Measurements from ENCODE around the gene APMAP. TPM values are rescaled to one million over a fixed set of nuclear protein-coding genes. Genes with fewer than 3 reads are reported as not detected.

APMAP gene, protein sequence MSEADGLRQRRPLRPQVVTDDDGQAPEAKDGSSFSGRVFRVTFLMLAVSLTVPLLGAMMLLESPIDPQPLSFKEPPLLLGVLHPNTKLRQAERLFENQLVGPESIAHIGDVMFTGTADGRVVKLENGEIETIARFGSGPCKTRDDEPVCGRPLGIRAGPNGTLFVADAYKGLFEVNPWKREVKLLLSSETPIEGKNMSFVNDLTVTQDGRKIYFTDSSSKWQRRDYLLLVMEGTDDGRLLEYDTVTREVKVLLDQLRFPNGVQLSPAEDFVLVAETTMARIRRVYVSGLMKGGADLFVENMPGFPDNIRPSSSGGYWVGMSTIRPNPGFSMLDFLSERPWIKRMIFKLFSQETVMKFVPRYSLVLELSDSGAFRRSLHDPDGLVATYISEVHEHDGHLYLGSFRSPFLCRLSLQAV
- 10 to 100 TPM; 47.9 to 48.8 TPM for total RNA-seq

DNA sequence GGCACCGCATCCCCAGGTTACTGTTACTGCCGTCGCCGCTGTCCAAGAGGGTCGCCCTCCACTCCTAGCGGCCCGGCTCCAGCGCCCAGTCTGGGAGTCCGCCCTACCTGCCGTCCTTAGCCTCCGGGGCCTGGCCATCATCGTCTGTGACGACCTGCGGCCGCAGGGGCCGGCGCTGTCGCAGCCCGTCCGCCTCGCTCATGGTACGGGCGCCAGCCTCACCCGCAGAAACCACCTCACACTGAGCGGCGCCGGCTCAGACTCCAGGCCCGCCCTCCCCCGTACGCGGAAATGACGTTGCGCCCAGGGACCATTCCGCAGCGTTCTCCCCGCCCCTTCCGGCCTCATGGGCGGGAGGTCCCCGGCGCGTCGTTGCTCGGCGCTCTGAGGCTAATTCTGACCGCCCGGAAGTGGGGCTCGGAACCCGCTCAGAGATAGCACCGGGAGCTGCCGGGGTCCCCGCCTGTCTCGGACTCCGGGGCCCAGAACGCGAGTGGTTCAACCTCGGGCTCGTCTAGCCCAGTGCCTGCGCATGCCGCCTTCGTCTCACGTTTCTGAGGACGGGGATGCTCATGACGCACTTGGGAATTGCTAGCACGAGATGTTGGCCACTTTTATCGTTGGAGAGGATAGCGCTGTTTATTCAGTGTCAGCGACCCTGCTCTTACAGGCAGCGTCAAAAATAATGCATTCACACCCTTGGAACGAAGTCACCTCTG lies at the start of gene APMAP:
TSS of gene APMAP (minus strand) at position 265 of the 719 bp plus-strand sequence. CDS start at position 202, 63 bp downstream.
- H3K9me3 Mint-ChIP-seq: no peaks in the 10 kb centered on the region

DNA sequence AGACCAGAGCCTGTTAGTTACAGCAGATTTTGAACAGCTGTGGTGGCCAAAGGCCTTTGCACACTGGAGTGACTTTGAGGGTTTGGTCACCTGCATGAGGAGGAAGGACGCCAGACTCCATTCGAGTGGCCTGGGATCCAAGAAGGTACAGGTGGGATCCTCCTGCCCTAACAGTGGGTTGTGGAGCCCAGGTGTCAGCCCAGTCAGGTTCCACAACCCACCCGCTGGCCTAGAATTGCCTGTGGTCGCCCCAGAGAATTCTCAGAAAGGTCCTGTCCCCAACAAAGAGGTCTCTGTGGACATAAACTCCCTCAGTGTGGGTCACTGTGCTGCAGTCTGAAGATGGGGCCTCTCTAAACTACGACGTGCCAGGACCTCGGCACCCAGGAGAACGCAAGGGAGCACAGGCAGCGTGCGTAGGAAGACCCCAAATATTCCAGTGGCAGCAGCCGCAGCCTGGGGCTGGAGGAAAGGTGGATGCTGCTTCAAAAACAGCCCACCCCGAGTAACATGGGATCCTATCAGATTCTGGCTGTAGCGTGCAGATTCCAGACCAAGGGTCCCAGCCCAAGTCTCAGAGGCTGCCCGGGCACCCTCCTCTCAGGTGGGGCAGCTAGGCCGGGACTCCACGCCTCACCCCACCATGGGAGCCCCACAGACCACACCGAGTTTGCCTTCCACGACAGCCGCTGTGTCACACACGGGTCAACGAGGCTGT lies 49.4 kb upstream of the APMAP start:
- Mint-ChIP-seq H3K36me3 (peaks cover 3% of the 10 kb centered on the region), H3K4me1 (peaks cover 37% of the 10 kb centered on the region), H3K27ac (peak overlapping the region; percentile 91), H3K27me3 (no peaks in the 10 kb centered on the region), H3K4me3 (no peak overlapping the region), H3K9me3 (no peaks in the 10 kb centered on the region)
- DNase-seq: no peak

More for the DNA sequence above, at the start of gene APMAP:
- Mint-ChIP-seq H3K27ac (peak within 1 kb of the TSS; percentile 93), H3K4me1 (peaks cover 51% of the 10 kb centered on the region), H3K27me3 (no peaks in the 10 kb centered on the region), H3K36me3 (peaks cover 21% of the 10 kb centered on the region), H3K4me3 (peak within 1 kb of the TSS; percentile 94)
- DNase-seq: peak; percentile 97

DNA sequence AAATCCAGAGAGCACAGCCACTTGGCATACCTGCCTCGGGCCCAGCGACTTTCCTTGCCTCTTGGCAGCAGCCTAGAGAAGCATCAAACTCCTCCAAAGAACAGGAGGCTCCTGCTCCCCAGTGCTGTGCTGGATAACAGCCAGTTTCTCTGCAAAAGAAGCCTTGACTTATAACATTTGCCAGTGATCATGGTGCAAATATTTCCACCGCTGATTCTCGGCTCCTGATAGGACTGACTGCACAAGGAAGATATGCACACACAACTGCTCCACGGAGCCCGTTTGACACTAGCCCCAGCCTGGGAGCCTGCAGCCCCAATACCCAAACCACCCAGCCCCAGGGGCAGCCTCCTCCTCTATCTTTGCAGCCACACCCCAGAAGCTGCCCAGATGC lies 47.9 kb upstream of the APMAP start:
- Mint-ChIP-seq H3K4me3 (no peak overlapping the region), H3K27me3 (no peaks in the 10 kb centered on the region), H3K36me3 (peaks cover 3% of the 10 kb centered on the region), H3K4me1 (peaks cover 52% of the 10 kb centered on the region), H3K27ac (no peak overlapping the region), H3K9me3 (no peaks in the 10 kb centered on the region)
- no peak for DNase-seq

DNA sequence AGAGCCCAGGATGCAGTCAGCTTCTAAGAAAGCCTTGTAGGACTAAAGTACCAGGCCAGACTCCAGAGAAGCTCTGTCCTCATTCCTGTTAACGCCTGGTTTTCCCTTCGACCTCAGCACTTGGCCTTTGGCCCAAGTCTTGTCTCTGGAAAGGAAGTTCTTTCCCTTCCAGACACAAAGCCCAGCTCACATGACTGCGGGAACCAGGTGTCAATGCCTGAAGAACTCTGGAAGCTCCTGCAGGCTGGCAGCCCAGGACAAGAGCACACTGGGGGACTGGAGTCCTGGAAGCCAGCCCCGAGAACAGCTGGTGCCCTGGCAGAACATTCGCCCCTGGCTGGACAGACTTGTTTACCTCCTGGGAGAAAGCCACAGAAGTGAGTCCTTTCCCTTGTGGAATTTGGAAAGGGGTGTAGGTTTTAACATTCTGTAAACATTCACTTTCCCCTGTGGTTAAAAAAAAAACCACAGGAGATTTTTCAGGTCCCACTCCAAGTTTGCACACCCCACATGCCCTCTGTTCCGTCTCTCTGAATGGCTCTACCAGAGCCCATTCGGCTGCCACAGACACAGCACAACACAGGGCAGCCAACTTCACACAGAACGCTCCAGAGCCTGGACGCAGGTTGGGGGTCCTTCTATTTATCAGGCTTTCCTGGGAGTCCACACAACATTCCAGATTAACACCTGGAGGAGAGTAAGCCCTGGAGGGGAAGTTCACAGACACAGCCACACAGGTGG lies 47.3 kb upstream of the APMAP start:
- Mint-ChIP-seq H3K36me3 (peaks cover 3% of the 10 kb centered on the region), H3K9me3 (no peaks in the 10 kb centered on the region), H3K4me1 (peaks cover 53% of the 10 kb centered on the region), H3K27me3 (no peaks in the 10 kb centered on the region), H3K4me3 (no peak overlapping the region), H3K27ac (peak overlapping the region; percentile 23)
- no peak for DNase-seq

DNA sequence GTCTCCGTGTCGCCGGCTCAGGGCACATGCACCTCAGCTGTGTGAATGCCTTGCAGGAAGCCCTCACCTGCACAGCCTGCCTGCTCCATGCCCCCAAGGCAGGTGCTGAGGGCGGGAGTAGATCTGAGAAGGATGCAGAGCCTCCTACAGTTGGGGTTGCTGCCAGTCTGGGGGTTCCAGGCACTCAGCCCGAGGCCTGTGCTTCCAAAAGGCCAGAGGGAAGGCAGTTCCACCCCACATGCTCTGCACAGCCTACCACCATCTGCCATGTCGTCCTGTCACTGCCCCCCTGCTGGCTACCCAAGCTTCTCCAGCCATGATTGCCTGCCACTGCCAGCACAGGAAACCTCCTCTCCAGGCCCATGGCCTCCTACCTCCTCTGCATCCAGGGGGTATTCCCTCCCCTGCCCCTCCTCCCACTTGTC lies 46.1 kb upstream of the APMAP start:
- no peak for DNase-seq
- Mint-ChIP-seq H3K4me3 (no peak overlapping the region), H3K4me1 (peaks cover 54% of the 10 kb centered on the region), H3K36me3 (peaks cover 3% of the 10 kb centered on the region), H3K27me3 (no peaks in the 10 kb centered on the region), H3K27ac (peak overlapping the region; percentile 1), H3K9me3 (no peaks in the 10 kb centered on the region)

DNA sequence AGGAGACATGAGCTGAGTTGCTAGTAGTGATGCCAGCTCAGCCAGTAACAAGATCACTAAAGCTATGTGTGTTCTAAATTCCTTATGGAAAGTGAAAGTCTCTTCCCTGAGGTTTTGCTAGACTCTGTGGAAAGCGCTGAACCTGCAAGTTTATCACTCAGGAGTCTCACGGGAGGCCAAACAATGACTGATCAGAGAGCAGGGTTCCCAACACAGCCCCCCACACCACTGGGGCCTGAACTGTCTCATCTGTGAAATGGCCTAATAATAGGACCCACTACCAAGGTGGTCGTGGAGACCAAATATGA lies 45.5 kb upstream of the APMAP start:
- DNase-seq: no peak
- H3K4me3 Mint-ChIP-seq: peak overlapping the region; percentile 25
- no peaks in the 10 kb centered on the region for H3K27me3 Mint-ChIP-seq
- H3K4me1 Mint-ChIP-seq: peaks cover 55% of the 10 kb centered on the region
- peaks cover 1% of the 10 kb centered on the region for H3K36me3 Mint-ChIP-seq
- H3K9me3 Mint-ChIP-seq: no peaks in the 10 kb centered on the region
- H3K27ac Mint-ChIP-seq: peak overlapping the region; percentile 77

DNA sequence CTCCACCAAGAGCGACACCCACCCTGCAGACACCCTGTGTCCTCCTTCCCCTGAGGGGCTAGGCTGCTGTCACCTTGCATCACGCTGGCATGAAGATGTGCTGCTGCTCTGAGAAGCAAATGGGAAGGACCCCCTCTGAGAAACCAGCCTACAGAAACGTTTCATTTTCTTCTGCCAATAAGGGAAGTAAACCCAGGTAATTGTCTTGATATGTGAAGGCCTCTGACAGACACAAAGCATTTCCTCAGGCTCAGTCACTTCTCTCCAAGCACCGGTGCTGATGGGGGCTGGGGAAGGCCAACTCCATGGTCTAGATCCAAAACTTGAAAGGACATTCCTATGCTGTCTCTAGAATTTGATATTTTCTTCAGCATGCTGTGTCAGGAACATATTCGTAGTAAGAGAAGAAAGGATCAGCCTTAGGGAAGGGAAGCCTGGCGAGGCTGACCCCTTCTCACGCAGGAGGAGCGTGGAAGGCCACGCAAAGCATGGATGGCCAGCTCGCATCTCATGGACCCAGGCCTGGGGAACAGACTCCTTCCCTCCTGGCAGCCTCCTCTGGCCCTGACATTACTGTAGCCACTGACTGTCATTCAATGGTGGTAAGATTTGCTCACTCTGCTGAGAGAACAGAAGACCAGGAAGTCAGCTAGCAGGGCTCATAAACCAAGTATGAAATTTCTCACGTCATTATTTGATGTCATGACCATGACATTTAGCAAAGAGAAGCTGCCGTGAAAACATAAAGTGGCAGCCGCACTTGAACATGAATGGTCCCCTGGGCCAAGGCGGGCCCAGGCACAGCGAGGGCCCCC lies 44.9 kb upstream of the APMAP start:
- peaks cover 50% of the 10 kb centered on the region for H3K4me1 Mint-ChIP-seq
- no peaks in the 10 kb centered on the region for H3K9me3 Mint-ChIP-seq
- H3K27me3 Mint-ChIP-seq: no peaks in the 10 kb centered on the region
- H3K4me3 Mint-ChIP-seq: peak overlapping the region; percentile 25
- DNase-seq: no peak
- peak overlapping the region; percentile 77 for H3K27ac Mint-ChIP-seq
- no peaks in the 10 kb centered on the region for H3K36me3 Mint-ChIP-seq

DNA sequence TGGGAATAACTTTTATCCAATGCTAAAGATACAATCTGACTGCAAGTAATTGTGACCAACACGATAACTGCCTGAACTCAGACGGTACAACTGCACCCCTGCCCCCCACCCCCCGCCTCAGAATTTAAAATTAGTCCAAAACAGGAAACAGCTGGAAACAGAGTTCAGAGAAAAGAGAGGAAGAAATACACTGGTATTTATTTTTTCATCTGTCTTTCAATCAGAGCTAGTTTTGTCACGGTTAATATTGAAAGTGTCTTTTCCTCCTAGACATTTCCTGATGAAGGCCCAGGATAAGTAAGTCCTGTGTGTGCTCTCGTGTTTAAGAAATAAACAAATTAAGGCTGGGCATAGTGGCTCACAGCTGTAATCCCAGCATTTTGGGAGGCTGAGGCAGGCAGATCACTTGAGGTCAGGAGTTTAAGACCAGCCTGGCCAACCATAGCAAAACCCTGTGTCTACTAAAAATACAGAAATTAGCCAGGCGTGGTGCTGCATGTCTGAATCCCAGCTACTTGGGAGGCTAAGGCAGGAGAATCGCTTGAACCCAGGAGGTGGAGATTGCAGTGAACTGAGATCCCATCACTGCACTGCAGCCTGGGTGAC lies 43.9 kb upstream of the APMAP start:
- Mint-ChIP-seq H3K9me3 (no peaks in the 10 kb centered on the region), H3K27ac (peak overlapping the region; percentile 74), H3K4me3 (peak overlapping the region; percentile 66), H3K27me3 (no peaks in the 10 kb centered on the region), H3K36me3 (no peaks in the 10 kb centered on the region), H3K4me1 (peaks cover 44% of the 10 kb centered on the region)
- no peak for DNase-seq

DNA sequence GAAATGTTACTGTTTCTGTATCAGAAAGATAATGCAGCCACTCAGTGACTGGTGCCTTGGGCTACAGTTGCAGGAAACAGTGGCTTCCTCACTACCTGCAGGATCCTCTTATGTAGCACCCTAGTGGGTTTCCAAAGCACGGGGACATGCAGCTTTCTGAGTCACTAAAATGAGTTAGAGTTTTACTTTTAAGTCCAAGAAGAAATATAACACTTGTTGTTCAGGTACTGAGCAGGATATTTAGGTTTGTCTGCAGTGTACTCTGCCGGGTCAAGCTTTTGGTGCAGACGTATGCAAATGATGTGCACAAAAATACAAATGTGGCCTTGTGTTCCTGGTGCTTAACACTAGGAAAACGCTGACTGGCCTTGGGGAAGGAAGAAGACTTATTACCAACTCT lies 43.4 kb upstream of the APMAP start:
- H3K4me1 Mint-ChIP-seq: peaks cover 41% of the 10 kb centered on the region
- no peak for DNase-seq
- H3K27me3 Mint-ChIP-seq: no peaks in the 10 kb centered on the region
- no peaks in the 10 kb centered on the region for H3K36me3 Mint-ChIP-seq
- peak overlapping the region; percentile 74 for H3K27ac Mint-ChIP-seq
- peak overlapping the region; percentile 66 for H3K4me3 Mint-ChIP-seq
- H3K9me3 Mint-ChIP-seq: no peaks in the 10 kb centered on the region

DNA sequence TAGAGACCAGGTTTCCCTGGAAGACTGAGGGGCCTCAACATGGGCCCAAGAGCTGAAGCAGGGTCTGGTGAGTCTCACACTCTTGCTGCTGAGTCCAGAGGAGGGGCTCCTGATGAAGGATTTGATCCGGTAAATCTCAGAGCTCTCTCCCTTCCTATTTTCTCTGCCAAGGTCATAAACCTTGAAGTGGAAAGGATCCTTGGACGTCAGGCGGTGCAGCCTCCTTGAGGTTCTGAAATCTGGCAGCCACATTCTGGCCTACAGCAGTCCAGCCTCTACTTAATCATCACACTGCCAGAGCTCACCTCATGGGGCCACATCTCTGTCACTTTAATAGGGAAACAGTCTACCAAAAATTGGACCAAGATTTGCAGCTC lies 41.4 kb upstream of the APMAP start:
- no peaks in the 10 kb centered on the region for H3K9me3 Mint-ChIP-seq
- H3K27me3 Mint-ChIP-seq: no peaks in the 10 kb centered on the region
- H3K4me1 Mint-ChIP-seq: peaks cover 42% of the 10 kb centered on the region
- H3K27ac Mint-ChIP-seq: no peak overlapping the region
- peaks cover 4% of the 10 kb centered on the region for H3K36me3 Mint-ChIP-seq
- no peak for DNase-seq
- no peak overlapping the region for H3K4me3 Mint-ChIP-seq

DNA sequence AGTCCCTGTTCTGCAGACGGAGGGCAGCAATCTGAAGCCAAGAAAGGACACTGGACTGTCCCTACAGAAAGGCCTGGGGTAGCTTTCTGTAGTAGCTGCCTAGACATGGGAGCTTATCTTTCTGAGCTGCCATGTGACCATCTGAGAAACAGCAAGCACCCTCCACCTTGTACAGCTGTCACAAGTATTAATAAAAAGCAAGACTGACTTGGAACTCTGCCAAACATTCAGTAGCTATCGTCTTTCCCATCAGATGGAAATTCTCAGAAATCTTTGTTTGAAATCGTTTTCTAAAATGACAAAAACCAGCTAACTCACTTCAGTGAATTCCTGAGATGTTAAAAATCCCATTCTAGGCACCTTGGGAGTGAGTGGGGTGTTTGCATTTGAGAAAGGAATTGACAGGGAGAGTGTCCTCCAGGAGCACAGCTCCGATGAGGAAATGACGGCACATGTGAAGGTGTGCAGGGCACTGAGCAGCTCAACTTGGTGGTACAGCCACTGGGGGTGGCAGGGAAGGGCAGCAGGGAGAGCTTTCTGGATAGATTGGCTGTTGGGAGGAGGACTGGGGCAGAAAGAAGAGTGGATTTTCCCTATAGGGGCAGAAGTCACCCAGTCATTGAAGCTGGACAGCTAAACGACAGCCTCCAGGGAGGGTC lies 40.8 kb upstream of the APMAP start:
- Mint-ChIP-seq H3K4me1 (peaks cover 39% of the 10 kb centered on the region), H3K27me3 (no peaks in the 10 kb centered on the region), H3K36me3 (peaks cover 4% of the 10 kb centered on the region), H3K9me3 (no peaks in the 10 kb centered on the region), H3K4me3 (no peak overlapping the region), H3K27ac (no peak overlapping the region)
- no peak for DNase-seq

DNA sequence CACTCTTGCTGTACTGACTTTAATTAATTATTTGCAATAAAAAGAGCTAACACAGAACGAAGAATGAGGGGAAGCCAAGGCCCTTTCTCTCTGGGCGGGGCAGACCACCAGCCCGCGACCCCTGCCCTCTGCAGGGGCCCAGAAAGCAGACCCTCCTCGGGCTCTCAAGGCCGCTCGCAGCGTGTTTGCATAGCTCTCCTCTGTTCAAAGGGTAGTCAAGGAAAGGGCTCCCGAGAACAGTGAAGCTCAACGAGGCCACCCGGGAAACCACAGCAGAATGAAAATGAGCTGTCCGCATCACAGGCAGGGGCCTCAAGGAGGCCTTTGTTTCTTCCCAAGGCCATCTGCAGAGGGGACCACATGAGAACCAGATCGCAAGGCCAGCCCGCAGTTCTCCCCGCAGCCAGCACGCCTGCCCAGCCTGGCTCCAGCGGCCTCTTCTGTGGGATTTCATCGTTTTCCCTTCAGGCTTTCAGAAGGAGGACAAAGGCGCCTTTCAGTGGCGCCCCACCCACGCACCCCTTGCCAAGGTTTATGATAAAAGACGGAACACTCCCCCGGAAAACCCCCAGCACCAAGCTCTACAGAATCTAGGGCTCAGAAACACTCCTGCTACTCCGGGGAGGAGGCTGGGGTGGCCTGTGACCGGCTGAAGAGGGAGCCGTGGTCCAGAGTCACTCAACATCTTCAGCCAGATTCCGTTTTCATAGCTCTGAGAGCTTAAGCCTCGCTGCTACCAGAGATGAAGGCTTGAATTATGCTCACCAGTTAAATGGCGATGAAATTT lies 40.1 kb upstream of the APMAP start:
- no peak overlapping the region for H3K4me3 Mint-ChIP-seq
- no peaks in the 10 kb centered on the region for H3K9me3 Mint-ChIP-seq
- H3K27ac Mint-ChIP-seq: no peak overlapping the region
- peaks cover 4% of the 10 kb centered on the region for H3K36me3 Mint-ChIP-seq
- DNase-seq: no peak
- H3K27me3 Mint-ChIP-seq: no peaks in the 10 kb centered on the region
- H3K4me1 Mint-ChIP-seq: peaks cover 34% of the 10 kb centered on the region

DNA sequence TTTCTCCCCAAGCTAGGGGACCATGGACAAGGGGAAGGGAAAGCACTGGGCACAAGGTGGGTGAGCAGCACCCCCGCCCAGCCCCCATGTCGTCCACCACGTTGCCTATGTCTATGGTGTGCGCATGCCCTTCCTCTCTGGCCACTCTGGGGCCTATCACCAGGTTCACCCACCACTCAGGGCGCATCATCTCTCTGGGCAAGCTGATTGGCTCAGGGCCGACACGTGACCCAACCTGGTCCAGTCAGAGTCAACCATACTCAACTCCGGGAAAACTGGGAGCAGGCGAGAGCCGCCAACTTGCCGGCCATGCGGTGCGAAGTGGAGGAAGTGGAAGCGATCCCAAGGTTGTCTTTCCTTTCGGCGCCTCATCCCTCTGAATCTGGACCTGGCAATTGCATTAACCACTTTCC lies 39.5 kb upstream of the APMAP start:
- Mint-ChIP-seq H3K27me3 (no peaks in the 10 kb centered on the region), H3K9me3 (no peaks in the 10 kb centered on the region), H3K27ac (no peak overlapping the region), H3K4me3 (no peak overlapping the region), H3K36me3 (peaks cover 4% of the 10 kb centered on the region), H3K4me1 (peaks cover 28% of the 10 kb centered on the region)
- DNase-seq: no peak
